Measurements from ENCODE around the gene VN1R5.

The VN1R5 gene

DNA sequence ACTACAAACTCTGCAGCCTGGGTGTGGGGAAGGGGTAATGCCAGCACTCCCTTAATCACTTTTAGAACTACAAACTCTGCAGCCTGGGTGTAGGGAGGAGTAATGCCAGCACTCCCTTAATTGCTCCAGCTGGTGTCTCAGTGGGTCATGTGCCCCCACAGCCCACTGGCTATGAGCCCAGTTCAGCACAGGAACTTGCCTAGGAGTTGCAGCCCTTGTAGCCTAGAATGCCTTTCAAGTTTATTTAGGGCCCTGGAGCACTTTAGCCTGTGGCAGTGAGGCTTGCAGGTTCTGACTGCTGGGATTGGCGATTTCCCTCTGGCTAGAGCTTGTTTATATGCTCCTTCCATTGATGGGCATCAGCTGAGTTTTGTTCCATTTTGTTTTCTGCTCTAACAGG is 17.1 kb downstream of the VN1R5 start:
- POLR2A ChIA-PET = no interaction called here
- CTCF ChIA-PET = no interaction called here
- Histone ChIP-seq H3K36me3 (ENCODE audit: control insufficient read depth in 2 of 2, insufficient read depth in 1 of 2, low read length in 2 of 2) (no peaks in the 10 kb centered on the region), H3K27ac (ENCODE audit: extremely low read depth, low read depth, low read length) (no peak overlapping the region), H3K4me1 (ENCODE audit: control insufficient read depth, insufficient read depth, low read length) (no peaks in the 10 kb centered on the region), H3K9me3 (ENCODE audit: control insufficient read depth, insufficient read depth, low read depth, low read length) (no peaks in the 10 kb centered on the region), H3K4me3 (ENCODE audit: low read depth, low read length) (no peak overlapping the region)
- no peak for TF ChIP-seq ZFP37 (tag by site-specific recombination; IDR thresholded peaks at IDR 0.05)

DNA sequence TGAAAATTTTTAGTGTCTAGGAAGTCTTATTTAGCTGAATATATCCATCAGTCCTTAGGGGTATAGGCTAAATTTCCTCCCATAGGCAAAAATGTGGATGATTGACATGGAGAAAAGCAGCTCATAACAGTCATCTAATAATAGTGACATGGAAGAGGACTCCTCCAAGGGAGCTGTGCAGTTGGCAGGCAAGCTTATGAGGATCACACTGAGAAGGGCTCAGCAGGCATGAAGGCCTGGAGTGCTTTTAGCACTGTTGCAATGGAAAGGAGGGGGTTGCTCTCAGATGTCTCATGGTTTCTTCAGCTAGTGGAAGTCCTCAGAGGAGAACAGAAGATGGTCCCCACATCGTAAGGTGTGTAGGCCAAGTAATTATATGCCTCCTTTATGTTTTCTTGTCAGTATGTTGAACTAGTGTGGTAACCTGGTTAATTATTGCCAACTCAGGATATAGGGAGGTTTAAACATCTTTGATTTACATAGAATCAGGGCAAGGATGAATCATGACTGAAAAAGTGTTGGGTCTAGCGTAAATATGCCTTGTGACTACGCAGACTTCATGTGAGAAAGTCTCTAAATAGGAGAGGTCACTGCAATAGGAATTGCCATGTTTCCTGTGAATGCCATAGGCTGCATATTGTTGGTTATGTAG is 18.9 kb downstream of the VN1R5 start:
- H3K27ac ChIP-seq (ENCODE audit: extremely low read depth, low read depth, low read length) = no peak overlapping the region
- ChIA-PET CTCF (no interaction called here), POLR2A (no interaction called here)
- H3K9me3 ChIP-seq (ENCODE audit: control insufficient read depth, insufficient read depth, low read depth, low read length) = no peaks in the 10 kb centered on the region
- TF ChIP-seq, protein P1, sequence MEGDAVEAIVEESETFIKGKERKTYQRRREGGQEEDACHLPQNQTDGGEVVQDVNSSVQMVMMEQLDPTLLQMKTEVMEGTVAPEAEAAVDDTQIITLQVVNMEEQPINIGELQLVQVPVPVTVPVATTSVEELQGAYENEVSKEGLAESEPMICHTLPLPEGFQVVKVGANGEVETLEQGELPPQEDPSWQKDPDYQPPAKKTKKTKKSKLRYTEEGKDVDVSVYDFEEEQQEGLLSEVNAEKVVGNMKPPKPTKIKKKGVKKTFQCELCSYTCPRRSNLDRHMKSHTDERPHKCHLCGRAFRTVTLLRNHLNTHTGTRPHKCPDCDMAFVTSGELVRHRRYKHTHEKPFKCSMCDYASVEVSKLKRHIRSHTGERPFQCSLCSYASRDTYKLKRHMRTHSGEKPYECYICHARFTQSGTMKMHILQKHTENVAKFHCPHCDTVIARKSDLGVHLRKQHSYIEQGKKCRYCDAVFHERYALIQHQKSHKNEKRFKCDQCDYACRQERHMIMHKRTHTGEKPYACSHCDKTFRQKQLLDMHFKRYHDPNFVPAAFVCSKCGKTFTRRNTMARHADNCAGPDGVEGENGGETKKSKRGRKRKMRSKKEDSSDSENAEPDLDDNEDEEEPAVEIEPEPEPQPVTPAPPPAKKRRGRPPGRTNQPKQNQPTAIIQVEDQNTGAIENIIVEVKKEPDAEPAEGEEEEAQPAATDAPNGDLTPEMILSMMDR (tag by site-specific recombination; IDR thresholded peaks at IDR 0.05) = no peak
- 0 out of 2 replicates have a peak, but pooled peaks have one; percentile 17 for TF ChIP-seq ZIC2 (tag by site-specific recombination; IDR thresholded peaks at IDR 0.05)
- TF ChIP-seq MEIS1 (CRISPR knock-in tag; IDR thresholded peaks at IDR 0.05; ENCODE audit: borderline replicate concordance) = no peak
- H3K4me1 ChIP-seq (ENCODE audit: control insufficient read depth, insufficient read depth, low read length) = no peaks in the 10 kb centered on the region
- no peak overlapping the region for H3K4me3 ChIP-seq (ENCODE audit: low read depth, low read length)
- no peaks in the 10 kb centered on the region for H3K36me3 ChIP-seq (ENCODE audit: control insufficient read depth in 2 of 2, insufficient read depth in 1 of 2, low read length in 2 of 2)

DNA sequence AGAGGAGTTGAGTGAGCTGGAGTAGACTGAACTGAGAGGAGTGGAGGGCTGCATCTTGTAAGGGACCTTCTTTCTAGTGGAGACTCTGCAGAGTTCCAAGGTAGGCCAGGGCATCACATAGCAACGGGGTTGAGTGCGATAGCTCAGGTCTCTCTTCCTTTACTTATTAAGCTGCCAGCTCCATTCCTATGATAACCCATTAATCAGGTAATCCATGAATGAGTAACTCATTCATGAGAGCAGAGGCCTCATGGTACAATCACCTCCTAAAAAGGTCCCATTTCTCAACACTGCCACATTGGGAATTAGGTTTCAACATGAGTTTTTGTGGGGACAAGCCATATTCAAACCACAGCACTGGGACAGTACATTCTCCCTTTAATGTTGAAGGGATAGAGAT is 21.3 kb downstream of the VN1R5 start:
- Histone ChIP-seq H3K27ac (ENCODE audit: extremely low read depth, low read depth, low read length) (no peak overlapping the region), H3K9me3 (ENCODE audit: control insufficient read depth, insufficient read depth, low read depth, low read length) (no peaks in the 10 kb centered on the region), H3K36me3 (ENCODE audit: control insufficient read depth in 2 of 2, insufficient read depth in 1 of 2, low read length in 2 of 2) (no peaks in the 10 kb centered on the region), H3K4me3 (ENCODE audit: low read depth, low read length) (no peak overlapping the region), H3K4me1 (ENCODE audit: control insufficient read depth, insufficient read depth, low read length) (no peaks in the 10 kb centered on the region)
- ChIA-PET POLR2A (no interaction called here), CTCF (no interaction called here)
- TF ChIP-seq ZNF366 (tag by site-specific recombination; conservative IDR thresholded peaks at IDR 0.05) (no peak), ZNF169 (tag by site-specific recombination; IDR thresholded peaks at IDR 0.05) (no peak), HOXA7 (CRISPR knock-in tag; IDR thresholded peaks at IDR 0.05; ENCODE audit: borderline replicate concordance) (no peak)
- TF ChIP-seq, protein P2, sequence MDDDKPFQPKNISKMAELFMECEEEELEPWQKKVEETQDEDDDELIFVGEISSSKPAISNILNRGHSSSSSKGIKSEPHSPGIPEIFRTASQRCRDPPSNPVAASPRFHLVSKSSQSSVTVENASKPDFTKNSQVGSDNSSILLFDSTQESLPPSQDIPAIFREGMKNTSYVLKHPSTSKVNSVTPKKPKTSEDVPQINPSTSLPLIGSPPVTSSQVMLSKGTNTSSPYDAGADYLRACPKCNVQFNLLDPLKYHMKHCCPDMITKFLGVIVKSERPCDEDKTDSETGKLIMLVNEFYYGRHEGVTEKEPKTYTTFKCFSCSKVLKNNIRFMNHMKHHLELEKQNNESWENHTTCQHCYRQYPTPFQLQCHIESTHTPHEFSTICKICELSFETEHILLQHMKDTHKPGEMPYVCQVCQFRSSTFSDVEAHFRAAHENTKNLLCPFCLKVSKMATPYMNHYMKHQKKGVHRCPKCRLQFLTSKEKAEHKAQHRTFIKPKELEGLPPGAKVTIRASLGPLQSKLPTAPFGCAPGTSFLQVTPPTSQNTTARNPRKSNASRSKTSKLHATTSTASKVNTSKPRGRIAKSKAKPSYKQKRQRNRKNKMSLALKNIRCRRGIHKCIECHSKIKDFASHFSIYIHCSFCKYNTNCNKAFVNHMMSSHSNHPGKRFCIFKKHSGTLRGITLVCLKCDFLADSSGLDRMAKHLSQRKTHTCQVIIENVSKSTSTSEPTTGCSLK (tag by site-specific recombination; IDR thresholded peaks at IDR 0.05) = no peak
- TF ChIP-seq, protein P3, sequence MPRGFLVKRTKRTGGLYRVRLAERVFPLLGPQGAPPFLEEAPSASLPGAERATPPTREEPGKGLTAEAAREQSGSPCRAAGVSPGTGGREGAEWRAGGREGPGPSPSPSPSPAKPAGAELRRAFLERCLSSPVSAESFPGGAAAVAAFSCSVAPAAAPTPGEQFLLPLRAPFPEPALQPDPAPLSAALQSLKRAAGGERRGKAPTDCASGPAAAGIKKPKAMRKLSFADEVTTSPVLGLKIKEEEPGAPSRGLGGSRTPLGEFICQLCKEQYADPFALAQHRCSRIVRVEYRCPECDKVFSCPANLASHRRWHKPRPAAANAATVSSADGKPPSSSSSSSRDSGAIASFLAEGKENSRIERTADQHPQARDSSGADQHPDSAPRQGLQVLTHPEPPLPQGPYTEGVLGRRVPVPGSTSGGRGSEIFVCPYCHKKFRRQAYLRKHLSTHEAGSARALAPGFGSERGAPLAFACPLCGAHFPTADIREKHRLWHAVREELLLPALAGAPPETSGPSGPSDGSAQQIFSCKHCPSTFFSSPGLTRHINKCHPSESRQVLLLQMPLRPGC (tag by site-specific recombination; IDR thresholded peaks at IDR 0.05) = no peak

DNA sequence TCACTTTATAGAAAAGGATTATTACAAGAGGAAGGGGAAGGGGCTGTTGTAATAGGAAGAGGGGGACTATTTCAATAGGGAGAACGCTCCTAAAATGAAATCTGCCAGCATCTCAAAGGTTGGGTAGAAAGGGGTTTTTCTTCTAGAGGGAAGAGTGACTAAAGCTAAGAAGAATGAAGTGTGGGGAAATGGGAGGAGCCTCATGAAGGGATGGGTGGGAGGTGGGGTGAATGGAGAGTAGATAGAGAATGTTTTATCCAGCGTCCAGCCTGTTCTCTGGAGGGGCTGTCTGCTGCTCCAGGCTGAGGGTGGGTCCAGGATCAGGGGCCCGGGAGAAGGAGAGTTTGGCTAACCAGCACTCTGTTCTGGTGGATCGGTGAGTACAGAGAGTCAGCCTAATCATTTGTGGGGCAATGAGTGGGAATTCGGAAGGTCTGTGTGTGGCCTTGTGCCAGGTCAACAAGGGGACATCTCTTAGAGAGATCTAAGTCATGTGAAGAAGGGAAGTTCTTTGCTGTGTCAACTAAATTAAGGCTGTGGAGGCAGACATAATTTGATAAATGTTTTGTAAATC is 25.2 kb downstream of the VN1R5 start:
- TF ChIP-seq, protein P4, sequence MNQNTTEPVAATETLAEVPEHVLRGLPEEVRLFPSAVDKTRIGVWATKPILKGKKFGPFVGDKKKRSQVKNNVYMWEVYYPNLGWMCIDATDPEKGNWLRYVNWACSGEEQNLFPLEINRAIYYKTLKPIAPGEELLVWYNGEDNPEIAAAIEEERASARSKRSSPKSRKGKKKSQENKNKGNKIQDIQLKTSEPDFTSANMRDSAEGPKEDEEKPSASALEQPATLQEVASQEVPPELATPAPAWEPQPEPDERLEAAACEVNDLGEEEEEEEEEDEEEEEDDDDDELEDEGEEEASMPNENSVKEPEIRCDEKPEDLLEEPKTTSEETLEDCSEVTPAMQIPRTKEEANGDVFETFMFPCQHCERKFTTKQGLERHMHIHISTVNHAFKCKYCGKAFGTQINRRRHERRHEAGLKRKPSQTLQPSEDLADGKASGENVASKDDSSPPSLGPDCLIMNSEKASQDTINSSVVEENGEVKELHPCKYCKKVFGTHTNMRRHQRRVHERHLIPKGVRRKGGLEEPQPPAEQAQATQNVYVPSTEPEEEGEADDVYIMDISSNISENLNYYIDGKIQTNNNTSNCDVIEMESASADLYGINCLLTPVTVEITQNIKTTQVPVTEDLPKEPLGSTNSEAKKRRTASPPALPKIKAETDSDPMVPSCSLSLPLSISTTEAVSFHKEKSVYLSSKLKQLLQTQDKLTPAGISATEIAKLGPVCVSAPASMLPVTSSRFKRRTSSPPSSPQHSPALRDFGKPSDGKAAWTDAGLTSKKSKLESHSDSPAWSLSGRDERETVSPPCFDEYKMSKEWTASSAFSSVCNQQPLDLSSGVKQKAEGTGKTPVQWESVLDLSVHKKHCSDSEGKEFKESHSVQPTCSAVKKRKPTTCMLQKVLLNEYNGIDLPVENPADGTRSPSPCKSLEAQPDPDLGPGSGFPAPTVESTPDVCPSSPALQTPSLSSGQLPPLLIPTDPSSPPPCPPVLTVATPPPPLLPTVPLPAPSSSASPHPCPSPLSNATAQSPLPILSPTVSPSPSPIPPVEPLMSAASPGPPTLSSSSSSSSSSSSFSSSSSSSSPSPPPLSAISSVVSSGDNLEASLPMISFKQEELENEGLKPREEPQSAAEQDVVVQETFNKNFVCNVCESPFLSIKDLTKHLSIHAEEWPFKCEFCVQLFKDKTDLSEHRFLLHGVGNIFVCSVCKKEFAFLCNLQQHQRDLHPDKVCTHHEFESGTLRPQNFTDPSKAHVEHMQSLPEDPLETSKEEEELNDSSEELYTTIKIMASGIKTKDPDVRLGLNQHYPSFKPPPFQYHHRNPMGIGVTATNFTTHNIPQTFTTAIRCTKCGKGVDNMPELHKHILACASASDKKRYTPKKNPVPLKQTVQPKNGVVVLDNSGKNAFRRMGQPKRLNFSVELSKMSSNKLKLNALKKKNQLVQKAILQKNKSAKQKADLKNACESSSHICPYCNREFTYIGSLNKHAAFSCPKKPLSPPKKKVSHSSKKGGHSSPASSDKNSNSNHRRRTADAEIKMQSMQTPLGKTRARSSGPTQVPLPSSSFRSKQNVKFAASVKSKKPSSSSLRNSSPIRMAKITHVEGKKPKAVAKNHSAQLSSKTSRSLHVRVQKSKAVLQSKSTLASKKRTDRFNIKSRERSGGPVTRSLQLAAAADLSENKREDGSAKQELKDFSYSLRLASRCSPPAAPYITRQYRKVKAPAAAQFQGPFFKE (tag by site-specific recombination; IDR thresholded peaks at IDR 0.05; ENCODE audit: borderline replicate concordance) = no peak
- no peak for TF ChIP-seq ZNF792 (tag by site-specific recombination; IDR thresholded peaks at IDR 0.05)
- TF ChIP-seq, protein P5, sequence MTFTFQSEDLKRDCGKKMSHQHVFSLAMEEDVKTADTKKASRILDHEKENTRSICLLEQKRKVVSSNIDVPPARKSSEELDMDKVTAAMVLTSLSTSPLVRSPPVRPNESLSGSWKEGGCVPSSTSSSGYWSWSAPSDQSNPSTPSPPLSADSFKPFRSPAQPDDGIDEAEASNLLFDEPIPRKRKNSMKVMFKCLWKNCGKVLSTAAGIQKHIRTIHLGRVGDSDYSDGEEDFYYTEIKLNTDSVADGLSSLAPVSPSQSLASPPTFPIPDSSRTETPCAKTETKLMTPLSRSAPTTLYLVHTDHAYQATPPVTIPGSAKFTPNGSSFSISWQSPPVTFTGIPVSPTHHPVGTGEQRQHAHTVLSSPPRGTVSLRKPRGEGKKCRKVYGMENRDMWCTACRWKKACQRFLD (tag by site-specific recombination; IDR thresholded peaks at IDR 0.05) = no peak
- CTCF ChIA-PET = no interaction called here
- POLR2A ChIA-PET = no interaction called here

More for the DNA sequence above, 25.2 kb downstream of the VN1R5 start:
- Histone ChIP-seq H3K4me3 (ENCODE audit: low read depth, low read length) (no peak overlapping the region), H3K36me3 (ENCODE audit: control insufficient read depth in 2 of 2, insufficient read depth in 1 of 2, low read length in 2 of 2) (no peaks in the 10 kb centered on the region), H3K4me1 (ENCODE audit: control insufficient read depth, insufficient read depth, low read length) (no peaks in the 10 kb centered on the region), H3K27ac (ENCODE audit: extremely low read depth, low read depth, low read length) (no peak overlapping the region), H3K9me3 (ENCODE audit: control insufficient read depth, insufficient read depth, low read depth, low read length) (no peaks in the 10 kb centered on the region)

Data from HEK293 (cell line).